Cardiac fibroblast (primary cell): ENCODE data around the gene PDE1C.

ENCODE experiments used
- DNase-seq, 2 donors: peaks; one replicate each; pipeline versions ENCODE4 v3.0.0 to v3.0.0-alpha.2; 2010; ENCODE audit warnings: low read depth in 2 of 2
- H3K4me3 ChIP-seq, 2 donors: replicated peaks in 1 of 2; 1 replicate in 1 of 2; 2 replicates in 1 of 2; pipeline ENCODE4 v1.5.1; 2011; ENCODE audit warnings: low read depth in 2 of 2, low read length in 2 of 2, mild to moderate bottlenecking in 2 of 2, moderate library complexity in 1 of 2
- CTCF ChIP-seq: IDR thresholded peaks from one replicate; pipeline ENCODE4 v1.5.1; 2011; ENCODE audit warnings: low read depth, mild to moderate bottlenecking, low read length, inconsistent platforms

The PDE1C gene

GRCh38 chr7:32047801-32048200, 22.4 kb downstream of the PDE1C start:
- DNase-seq = no peak
- no peak for TF ChIP-seq CTCF
- no peak overlapping the region for H3K4me3 ChIP-seq

GRCh38 chr7:32047075-32047474, 23.1 kb downstream of the PDE1C start:
- H3K4me3 ChIP-seq = no peak overlapping the region
- no peak for TF ChIP-seq CTCF
- no peak for DNase-seq

- no peak for TF ChIP-seq CTCF
- no peak overlapping the region for H3K4me3 ChIP-seq
Measured at GRCh38 chr7:32045228-32045627, 25.0 kb downstream of the PDE1C start.

GRCh38 chr7:32044739-32045138, 25.5 kb downstream of the PDE1C start:
- TF ChIP-seq CTCF = no peak
- H3K4me3 ChIP-seq = no peak overlapping the region
- DNase-seq = no peak

More at GRCh38 chr7:32045228-32045627, 25.0 kb downstream of the PDE1C start:
- no peak for DNase-seq

- no peak overlapping the region for H3K4me3 ChIP-seq
- DNase-seq = peak; percentile 32 to 50
- TF ChIP-seq CTCF = no peak
Measured at GRCh38 chr7:32043688-32044087, 26.5 kb downstream of the PDE1C start.

GRCh38 chr7:32042900-32043299, 27.3 kb downstream of the PDE1C start:
- no peak for TF ChIP-seq CTCF
- no peak for DNase-seq
- no peak overlapping the region for H3K4me3 ChIP-seq

- DNase-seq = no peak
- no peak overlapping the region for H3K4me3 ChIP-seq
- TF ChIP-seq CTCF = no peak
Measured at GRCh38 chr7:32039000-32039756, 31.0 kb downstream of the PDE1C start.
